ENCODE measurements around the gene RRAS2.

DNA sequence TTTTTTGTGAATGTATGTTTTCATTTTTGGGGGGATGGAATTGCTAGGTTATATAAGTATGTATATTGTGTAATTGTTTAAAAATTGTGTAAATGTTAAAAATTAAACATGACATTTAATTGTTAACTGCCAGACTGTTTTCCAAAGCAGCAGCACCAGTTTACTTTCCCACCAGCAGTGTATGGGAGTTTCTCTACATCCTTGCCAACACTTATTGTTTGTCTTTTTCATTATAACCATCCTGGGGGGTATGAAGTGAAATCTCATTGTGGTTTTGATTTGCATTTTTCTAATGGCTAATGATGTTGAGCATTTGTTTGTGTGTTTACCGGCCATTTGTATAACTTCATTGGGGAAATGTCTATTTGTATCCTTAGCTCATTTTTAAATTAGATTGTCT, 31.7 kb upstream of the RRAS2 start:
- TF ChIP-seq, protein P1, sequence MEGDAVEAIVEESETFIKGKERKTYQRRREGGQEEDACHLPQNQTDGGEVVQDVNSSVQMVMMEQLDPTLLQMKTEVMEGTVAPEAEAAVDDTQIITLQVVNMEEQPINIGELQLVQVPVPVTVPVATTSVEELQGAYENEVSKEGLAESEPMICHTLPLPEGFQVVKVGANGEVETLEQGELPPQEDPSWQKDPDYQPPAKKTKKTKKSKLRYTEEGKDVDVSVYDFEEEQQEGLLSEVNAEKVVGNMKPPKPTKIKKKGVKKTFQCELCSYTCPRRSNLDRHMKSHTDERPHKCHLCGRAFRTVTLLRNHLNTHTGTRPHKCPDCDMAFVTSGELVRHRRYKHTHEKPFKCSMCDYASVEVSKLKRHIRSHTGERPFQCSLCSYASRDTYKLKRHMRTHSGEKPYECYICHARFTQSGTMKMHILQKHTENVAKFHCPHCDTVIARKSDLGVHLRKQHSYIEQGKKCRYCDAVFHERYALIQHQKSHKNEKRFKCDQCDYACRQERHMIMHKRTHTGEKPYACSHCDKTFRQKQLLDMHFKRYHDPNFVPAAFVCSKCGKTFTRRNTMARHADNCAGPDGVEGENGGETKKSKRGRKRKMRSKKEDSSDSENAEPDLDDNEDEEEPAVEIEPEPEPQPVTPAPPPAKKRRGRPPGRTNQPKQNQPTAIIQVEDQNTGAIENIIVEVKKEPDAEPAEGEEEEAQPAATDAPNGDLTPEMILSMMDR (IDR thresholded peaks at IDR 0.05): no peak
- TF ChIP-seq POLR2A (IDR thresholded peaks at IDR 0.05): no peak
